Activated T-cell treated with anti-CD3 and anti-CD28 coated beads for 24 hours (primary cell): ENCODE results near the gene CLDN34.

ENCODE experiments used
- DNase-seq: peaks from one replicate; pipeline ENCODE4 v3.0.0-alpha.2; 2020; ENCODE audit warnings: low read depth

Gene CLDN34, protein sequence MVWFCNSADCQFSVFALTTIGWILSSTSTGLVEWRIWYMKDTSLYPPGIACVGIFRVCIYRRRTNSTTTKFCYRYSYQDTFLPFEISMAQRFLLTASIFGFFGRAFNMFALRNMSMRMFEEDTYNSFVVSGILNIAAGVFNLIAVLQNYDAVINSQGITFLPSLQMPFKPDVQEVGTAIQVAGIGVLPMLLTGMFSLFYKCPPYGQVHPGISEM

DNA sequence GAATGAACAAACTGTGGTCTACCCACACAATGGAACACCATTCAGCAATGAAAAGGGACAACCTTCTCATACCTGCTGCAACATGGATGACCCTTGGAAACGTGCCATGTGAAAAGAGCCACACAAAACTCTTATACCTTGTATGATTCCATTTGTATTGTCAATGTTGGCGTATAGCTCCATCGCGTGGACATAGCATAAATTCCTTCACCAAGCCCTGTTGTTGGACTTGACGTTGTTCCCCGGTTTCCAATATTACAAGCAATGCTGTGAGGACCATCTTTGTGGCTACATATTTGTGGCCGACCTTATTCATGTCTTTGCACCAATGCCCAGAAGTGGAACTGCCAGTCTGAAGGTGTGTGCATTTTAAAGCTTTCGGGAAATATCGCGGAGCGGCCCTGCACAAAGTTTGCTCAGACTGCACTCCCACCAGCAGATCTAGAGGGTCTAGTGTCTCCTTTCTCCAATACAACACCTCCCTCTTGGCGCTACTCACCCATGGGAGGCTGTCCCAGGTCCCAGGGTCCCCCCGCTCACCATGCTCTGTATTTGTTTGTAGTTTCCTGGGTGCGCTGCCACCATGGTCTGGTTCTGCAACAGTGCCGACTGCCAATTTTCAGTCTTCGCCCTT is at the start of gene CLDN34:
TSS of gene CLDN34 (plus strand) at position 584 of the 634 bp plus-strand sequence. CDS start at position 584, 0 bp downstream.
- DNase-seq, result no peak

DNA sequence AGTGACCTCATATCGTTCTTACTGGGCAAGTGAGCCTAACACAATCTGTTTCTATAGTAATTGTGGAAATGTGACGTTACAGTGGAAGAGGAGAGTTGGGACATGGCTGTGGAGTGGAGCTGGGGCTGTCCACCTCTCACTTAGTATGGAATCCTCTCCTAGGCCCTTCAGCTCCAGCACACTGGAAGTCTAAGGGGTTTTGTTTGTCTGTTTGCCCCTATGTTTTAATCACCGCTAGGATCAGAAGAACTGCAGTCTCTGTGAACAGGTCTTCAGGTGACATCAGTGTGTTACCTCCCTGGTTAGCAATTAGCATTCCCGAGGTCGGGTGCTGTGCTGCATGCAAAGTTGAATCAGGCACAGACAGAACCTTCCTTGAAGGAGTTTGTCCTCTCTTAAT is 49.3 kb upstream of the CLDN34 start:
- DNase-seq, result no peak

DNA sequence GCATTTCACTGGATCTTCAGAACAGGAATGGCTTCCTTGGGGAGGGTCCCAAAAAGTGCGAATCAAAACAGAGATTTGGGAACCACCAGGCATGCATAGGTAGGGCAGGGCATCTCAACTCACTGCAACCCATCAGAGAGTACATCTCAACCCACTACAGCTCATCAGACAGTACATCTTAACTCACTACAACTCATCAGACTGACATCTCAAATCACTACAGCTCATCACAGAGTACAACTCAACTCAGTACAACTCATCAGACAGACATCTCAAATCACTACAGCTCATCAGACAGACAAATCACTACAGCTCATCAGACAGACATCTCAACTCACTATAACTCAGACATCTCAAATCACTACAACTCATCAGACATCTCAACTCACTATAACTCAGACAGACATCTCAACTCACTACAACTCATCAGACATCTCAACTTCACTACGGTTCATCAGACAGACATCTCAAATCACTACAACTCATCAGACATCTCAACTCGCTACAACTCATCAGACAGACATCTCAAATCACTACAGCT is 47.5 kb upstream of the CLDN34 start:
- no peak for DNase-seq

DNA sequence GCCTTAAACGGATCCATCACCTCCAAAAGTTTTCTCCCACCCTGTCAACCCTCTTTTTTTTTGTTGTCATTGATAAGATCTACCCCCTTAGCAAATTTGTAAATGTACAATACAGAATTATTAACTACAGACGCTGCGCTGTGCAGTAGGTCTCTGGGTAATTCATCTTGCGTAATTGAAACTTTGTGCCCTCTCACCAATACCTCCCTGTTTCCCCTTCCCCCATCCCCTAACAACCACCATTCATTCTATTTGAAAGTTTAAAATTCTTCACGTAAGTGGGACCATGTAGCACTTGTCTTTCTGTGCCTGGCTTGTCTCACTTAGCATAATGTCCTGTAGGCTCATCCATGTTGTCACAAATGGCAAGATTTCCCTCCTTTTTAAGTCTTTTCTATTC is 45.8 kb upstream of the CLDN34 start:
- no peak for DNase-seq

DNA sequence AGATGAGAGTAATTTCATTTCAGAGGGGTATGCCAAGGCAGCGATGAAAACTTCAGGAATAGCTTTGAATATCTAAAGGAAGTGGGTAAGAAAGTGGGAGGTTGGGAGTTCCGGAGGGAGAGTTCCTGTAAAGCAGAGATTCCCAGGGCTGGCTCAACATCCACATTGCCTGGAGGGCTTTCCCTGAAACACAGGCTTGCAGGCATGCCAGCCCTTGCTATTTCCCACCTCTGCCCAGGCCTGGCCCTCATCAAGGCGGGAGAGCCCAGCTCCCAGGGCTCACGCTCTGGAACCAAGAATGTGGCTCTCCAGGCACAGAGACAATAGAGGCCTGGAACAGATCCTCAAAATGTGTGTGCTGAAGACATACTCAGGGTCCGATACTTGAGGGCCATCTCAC is 43.8 kb upstream of the CLDN34 start:
- no peak for DNase-seq

DNA sequence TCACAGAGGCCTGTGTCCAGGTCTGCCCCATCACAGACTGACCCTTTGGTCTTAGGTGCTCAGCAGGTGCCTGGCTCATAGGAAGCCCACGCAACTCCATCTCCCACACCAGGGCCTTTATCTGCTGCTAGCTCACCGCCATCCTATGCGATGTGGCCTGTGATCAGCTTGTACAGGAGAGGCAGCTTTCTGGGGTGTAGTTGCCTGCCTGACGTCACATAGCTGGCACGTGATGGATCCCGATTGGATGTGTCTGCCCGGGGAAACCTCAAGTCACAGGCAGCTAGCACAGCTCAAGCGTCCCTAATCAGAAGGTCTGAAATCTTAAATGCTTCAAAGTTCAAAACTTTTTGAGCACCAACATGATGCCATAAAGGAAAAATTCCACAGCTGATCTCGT is 41.2 kb upstream of the CLDN34 start:
- DNase-seq, result no peak

DNA sequence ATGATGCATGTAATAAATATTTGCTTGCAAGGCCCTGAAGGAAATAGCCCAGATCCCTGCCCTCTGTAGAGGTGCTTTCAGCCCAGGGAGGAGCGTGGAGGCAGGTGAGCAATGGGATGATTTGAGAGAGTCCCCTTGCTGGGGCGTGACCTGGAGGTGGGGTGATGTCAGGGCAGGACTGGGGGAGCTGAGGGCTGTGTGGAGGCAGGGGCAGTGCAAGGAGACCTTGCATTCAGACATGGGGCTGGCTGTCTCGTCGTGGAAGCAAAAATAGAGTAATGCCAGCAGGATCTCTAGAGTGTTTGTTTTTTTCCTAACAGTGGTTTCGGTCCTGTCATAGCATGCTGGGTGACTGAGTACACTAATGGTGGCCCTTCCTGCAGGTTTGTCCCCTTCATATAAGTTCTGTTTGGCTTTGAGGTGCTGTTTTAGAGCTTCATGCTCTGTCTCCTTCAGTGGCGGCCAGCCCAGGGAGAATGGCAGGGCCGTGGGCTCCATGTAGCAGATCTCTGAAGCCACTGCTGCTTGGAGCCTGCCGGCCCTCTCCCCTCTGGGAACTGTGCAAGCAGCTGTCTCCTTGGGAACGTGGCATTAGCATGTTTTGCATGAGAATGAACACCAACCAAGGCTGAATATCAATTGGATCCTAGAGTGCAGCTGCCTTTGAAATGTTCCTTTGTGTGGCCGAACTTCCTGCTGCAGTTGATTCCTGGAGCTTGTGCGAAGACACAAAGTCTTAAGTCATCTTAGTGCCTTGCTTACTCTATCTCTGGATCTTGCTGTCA is 39.3 kb upstream of the CLDN34 start:
- no peak for DNase-seq

DNA sequence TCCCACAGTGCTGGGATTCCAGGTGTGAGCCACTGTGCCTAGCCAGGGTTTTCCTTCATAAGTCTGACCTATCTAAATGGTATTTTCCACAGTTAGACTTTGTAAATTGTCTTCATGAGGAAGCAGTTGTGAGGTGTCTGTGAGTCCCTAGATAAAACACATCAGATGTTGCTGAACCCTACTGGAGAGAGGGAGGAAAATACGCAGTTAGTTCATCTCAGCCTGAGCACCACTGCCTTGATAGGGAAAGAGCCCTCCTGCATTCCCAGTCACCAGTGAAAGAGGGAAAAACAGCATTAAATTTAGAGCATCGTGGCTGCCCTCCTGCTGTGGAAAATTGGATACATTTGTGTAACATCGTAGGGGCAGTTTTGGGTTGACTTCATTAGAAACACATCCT is 31.7 kb upstream of the CLDN34 start:
- no peak for DNase-seq

DNA sequence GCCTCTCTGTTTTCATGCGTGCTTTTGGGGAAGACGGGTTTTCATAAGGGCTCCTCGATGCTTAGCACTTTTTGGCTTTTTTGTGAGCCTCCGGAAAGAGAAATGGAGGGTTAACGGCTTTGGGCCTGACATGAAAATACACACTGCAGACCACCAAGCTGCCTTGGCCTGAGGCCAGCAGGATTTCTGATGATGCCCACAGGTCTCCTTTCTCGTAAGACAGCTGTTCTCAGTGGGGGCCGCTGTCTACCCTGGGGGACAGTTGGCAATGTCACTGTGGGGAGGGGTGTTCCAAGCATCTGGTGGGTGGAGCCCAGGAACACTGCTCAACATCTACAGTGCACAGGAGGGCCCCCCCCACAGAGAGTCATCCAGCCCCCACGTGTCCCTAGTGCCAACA is 29.4 kb upstream of the CLDN34 start:
- no peak for DNase-seq

DNA sequence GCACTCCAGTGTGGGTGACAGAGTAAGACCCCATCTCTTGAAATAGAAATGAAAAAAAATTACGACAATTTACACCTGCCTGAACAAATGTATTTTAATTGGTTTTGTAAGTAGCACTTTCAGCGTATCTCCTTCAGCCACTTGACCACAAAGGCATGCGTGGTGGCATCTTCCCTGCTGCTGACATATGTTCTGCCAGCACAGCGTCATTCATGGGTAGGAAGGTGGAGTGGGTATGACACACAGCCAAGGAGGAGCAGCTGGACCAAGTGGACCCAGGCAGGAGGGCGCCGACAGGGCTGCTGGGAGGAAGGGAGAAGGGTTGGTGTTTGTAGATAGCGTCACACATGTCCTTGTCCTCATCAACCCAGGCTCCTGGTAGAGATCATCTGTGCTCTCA is 28.6 kb upstream of the CLDN34 start:
- no peak for DNase-seq

DNA sequence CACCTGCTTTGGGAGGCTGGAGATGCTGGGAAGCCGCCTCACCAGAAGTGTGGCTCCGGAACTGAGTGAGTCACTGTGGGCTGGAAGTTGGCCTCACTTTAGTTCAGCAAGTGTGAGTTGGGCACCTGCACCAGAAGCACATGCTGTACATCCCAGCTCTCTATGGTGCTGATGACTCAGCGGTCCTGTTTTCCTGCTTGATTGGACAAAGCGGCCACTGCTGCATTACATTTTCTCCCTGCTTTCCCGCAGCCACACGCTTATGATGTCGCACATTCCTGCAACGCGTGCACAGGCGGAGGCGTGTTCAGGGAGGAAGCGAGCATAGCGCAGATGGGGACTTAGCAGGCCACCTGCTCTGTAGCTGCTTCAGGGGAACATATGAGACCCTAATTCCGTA is 26.7 kb upstream of the CLDN34 start:
- no peak for DNase-seq

DNA sequence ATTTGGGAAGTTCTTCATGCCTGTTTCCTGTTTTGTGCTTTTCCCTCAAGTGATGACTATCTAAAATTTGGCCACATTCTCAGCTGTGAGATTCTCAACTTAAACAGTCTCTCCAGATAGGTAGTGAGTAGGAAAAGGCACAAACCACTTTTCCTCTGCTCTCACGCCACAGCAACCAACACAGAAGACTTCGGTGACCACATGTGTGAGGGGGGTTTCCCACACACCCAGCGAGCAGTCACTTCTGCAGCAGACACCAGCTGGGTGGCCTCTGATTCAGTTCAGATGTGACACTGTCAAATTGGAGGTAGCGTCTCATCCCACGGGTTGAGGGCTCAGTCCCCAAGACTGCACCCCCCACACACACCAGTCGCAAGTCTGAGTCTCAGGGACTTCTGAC is 25.1 kb upstream of the CLDN34 start:
- DNase-seq, result peak; percentile 55

DNA sequence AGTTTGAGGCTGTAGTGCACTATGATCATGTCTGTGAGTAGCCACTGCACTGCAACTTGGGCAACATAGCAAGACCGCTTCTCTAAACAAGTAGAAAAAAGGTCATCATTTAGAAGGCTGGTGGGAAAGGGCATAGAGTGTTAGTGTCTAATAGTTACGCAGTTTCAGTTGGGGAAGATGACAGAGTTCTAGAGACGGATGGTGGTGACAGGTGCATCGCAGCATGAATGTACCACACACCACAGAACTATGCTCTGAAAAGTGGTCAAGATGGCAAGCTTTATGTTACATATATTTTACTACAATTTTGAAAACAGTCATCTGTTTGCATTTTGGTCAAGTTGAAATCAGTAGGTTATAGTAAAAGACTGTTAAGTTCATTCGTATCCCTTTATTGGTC is 23.7 kb upstream of the CLDN34 start:
- no peak for DNase-seq

DNA sequence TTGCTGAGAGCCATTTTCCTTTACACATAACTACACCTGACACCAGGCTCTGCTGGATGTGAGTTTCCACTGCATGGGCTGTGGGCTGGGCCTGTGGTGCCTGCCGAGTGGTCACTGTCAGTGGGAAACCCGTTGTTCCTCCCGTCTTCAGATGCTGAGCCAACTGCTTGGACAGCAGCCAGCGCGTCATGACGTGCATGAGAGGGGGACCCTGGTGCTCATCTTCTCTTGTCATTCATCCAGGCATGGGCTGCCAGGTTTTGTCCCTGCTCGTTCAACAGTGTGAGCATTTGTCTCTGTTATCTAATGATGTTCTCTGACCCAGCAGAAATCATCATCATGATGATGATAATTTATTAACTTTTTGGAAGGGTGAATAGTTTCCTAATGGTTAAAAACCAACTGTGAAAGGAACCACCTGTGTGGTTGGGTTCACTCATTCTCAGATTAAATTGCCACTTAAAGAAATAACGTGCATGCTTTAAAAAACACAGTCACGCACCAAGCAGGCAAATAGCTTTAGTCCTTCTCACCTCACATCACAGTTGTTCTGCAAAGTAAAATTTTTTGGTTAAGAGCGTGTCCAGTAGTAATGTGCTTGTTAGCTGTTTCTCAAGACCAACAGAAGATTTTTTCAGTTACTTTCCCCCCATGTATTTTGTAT is 19.9 kb upstream of the CLDN34 start:
- DNase-seq, result no peak

DNA sequence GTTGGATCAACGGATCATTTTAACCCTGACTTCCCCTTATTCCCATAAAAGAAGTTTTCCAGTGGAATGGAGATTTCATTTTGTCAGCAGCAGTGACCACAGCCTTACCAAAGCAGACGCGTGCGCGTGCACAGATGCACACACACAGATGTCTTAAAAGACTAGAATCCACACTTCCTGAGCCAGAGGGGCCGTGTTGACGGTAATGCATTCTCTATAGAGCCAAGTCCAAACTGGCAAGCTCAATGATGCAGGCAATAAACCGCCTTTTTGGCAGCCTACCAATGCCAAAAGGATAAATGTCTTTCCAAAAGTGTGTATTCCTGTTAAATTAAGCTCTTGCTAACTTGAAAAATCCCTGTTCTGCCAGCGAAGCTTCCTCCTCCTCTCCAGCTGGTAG is 18.8 kb upstream of the CLDN34 start:
- no peak for DNase-seq

DNA sequence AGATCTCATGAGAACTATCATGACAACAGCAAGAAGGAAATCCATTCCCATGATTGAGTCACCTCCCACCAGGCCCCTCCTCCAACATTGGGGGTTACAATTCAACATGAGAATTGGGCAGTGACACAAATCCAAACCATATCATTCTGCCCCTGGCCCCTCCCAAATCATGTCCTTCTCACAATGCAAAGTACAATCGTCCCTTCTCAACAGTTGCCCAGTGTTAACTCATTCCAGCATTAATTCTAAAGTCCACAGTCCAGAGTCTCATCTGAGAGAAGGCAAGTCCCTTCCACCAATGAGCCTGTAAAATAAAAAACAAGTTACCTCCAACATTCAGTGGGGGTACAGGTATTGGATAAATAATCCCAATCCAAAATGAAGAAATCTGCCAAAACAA is 14.9 kb upstream of the CLDN34 start:
- DNase-seq, result no peak

DNA sequence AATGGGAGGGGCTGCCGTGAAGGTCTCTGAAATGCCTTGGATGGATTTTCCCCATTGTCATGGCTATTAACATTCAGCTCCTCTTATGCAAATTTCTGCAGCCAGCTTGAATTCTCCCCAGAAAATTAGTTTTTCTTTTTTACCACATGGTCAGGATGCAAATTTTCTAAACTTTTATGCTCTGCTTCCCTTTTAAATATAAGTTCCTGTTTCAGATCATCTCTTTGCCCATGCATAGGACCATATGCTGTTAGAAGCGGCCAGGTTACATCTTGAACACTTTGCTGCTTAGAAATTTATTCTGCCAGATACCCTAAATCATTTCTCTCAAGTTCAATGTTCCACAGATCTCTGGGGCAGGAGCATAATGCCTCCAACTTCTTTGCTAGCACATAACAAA is 13.8 kb upstream of the CLDN34 start:
- DNase-seq, result no peak

DNA sequence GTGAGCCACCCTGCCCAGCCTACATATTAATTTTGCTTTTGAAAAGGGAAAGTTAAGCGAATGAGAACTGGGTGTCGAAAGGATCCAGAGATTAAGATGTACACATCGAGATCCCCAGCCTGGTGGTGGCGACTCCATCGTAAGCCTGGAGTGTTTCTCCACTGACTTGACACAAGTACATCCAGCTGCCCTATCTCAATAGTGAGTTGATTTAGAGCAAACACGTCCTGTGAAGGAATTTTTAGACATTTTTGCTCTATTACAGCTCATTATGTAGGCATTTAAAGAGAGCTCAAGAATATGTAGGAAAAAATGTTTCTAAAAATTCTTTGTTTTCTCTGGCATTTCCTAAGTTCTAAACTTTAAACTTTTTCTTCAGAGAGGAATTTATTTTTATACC is 11.7 kb upstream of the CLDN34 start:
- no peak for DNase-seq

DNA sequence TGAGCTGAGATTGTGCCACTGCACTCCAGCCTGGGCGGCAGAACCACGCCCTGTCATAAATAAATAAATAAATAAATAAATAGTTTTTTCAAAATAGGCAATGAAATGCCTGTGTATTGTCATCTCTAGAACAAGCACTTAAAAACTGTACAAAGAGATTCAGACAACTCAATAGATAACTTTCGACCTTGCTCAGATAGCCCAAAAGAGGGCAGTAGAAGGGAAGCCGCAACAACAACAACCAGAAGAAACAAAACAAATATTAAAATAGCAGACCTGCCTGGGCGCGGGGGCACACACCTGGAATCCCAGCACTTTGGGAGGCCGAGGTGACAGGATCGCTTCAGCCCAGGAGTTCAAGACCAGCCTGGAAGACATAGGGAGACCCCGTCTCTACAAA is 9.4 kb upstream of the CLDN34 start:
- DNase-seq, result no peak

DNA sequence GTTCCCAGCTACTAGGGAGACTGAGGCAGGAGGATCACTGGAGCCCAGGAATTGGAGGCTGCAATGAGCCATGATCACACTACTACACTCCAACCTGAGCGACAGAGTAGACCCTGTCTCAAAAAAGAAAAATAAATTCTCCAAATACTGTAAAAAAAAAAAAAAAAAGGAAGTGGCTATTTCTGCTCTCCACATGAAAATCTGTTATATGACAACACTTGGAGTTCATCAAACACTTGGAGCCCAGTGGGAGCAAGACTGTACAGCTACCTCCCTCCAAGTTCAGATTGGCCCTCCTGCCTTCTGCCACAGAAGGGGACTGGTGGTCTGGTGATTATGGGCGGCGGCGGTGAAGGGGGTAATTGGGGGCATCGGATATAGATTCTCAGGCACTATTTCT is 9.0 kb upstream of the CLDN34 start:
- DNase-seq, result no peak

DNA sequence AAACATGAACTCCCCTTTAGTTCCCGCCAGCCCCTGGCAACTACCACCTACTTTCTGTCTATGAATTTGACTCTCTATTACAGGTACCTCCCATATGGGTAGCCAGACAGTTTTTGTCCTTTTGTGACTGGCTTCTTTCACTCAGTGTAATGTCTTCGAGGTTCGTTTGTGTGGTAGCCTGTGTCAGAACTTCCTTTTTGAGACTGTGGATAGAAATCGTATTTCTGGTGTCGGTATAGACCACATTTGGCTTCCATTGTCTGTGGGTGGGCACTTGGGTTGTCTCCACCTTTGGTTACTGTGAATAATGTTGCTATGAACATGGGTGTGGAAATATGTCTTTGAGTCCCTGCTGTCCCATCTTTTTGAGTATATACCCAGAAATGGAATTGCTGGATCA is 5.4 kb upstream of the CLDN34 start:
- DNase-seq, result no peak

DNA sequence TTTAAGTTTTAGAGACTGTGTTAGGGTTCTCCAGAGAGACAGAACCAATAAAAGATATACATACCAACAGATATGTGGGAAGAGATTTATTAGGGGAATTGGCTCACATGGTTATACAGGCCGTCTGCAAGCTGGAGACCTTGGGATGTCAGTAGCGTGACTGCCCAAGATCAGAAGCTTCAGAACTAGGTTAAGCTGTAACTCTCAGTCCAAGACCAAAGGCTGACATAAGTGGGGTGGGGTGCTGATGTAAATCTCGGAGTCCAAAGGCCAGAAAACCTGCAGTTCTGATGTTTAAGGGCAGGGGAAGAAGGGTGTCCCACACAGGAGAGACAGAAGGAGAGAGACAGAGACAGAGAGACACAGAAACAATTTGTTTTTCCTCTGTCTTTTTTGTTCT is 10.5 kb downstream of the CLDN34 start:
- no peak for DNase-seq

DNA sequence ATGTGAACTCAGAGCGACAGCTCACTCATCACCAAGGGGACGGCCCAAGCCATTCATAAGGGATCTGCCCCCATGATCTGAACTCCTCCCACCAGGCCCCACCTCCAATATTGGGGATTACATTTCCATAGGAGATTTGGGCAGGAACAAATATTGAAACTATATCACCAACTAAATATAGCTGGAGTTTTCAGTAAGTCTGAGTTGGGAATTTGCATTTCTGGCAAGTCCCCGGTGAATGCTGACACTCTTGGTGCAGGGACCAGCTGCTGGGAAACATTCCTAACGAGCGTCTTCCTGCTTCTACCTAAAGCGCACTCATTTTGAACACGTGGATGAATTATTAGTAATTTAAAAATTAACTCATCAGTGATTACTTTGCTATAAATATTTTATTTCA is 13.2 kb downstream of the CLDN34 start:
- DNase-seq, result no peak
